HCT116 (cell line): ENCODE results near the gene CAPZA3. TPM values are rescaled to one million over a fixed set of nuclear protein-coding genes. Genes with fewer than 3 reads are reported as not detected.

ENCODE experiments used
- ATAC-seq: fragments of 200-7000 bp; cut with Tn5 transposase; 2 replicates; pipeline ENCODE4 v1.9.1; 2020; ENCODE audit warnings: mild to moderate bottlenecking, moderate library complexity
- BruUV-seq: library from RNA; stranded (reverse); fragments of 400-500 nt; replicated peaks from 2 replicates; lab custom pipeline; 2021; lab: Mats Ljungman, UMichigan
- CTCF ChIA-PET: fragments of 300-600 bp; sonication (Branson Sonifier 250); formaldehyde crosslinking; loops from one replicate; lab custom pipeline; 2021; ENCODE audit warnings: antibody characterized with exemption; lab: Charles Lee
- POLR2A ChIA-PET: fragments of 300-600, 350-600 bp; sonication (Branson Sonifier 250); formaldehyde crosslinking; loops from one replicate; lab custom pipeline; 2021; ENCODE audit warnings: antibody characterized with exemption; lab: Charles Lee
- RAD21 ChIA-PET, 2 experiments: fragments of 300-600 bp; sonication (Branson Sonifier 250); formaldehyde crosslinking; loops; one replicate each; lab custom pipeline; 2023; ENCODE audit warnings: low total read pairs in 2 of 2; ENCODE audit not compliant: uncharacterized antibody in 2 of 2, unreplicated experiment in 2 of 2, low non-redundant PET in 1 of 2; lab: Charles Lee
- DNase-seq: peaks from one replicate; pipeline ENCODE4 v3.0.0-alpha.2; 2010; ENCODE audit warnings: low read depth, low spot score
- H2AFZ ChIP-seq: fragments of 200-600 bp; shearing (Covaris generic), sonication (generic); 2 replicates; pipeline ENCODE4 v1.6.1; 2017; ENCODE audit warnings: low read depth, mixed run types, mixed read lengths, antibody characterized with exemption, low read length; ENCODE audit not compliant: poor library complexity, severe bottlenecking
- H3K27ac ChIP-seq: 2 replicates; pipeline ENCODE4 v1.5.1; 2012; ENCODE audit warnings: low read depth, low read length
- H3K27me3 ChIP-seq: fragments of 200-600 bp; sonication (generic); 2 replicates; pipeline ENCODE4 v1.6.1; 2016; ENCODE audit warnings: mixed run types, low read length, mixed read lengths; ENCODE audit not compliant: insufficient read depth
- H3K36me3 ChIP-seq, 2 experiments: fragments of 200-500 bp in 1 of 2; fragments of 200-600 bp in 1 of 2; sonication (Bioruptor generic) in 1 of 2; sonication (generic) in 1 of 2; 2 replicates each; pipeline versions ENCODE4 v1.5.1 to v1.6.1; 2014 to 2016; ENCODE audit warnings: low read length in 2 of 2, inconsistent platforms in 1 of 2, mixed read lengths in 1 of 2, mixed run types in 1 of 2; ENCODE audit not compliant: insufficient read depth in 2 of 2, control insufficient read depth in 1 of 2
- H3K4me1 ChIP-seq, 2 experiments: fragments of 200-600 bp in 1 of 2; sonication (generic) in 1 of 2; 2 replicates each; pipeline versions ENCODE4 v1.5.1 to v1.6.1; 2012 to 2017; ENCODE audit warnings: low read length in 2 of 2, inconsistent platforms in 1 of 2, mild to moderate bottlenecking in 1 of 2, mixed read lengths in 1 of 2, mixed run types in 1 of 2, moderate library complexity in 1 of 2; ENCODE audit not compliant: insufficient read depth in 2 of 2, control insufficient read depth in 1 of 2
- H3K4me2 ChIP-seq: fragments of 200-600 bp; sonication (generic); 2 replicates; pipeline ENCODE4 v1.6.1; 2017; ENCODE audit warnings: mixed run types, low read length, mixed read lengths
- H3K4me3 ChIP-seq, 2 experiments: fragments of 200-600 bp in 1 of 2; sonication (generic) in 1 of 2; replicated peaks in 1 of 2; 2 replicates each; pipeline ENCODE4 v1.5.1; 2011 to 2016; ENCODE audit warnings: low read length in 2 of 2, control low read depth in 1 of 2, low read depth in 1 of 2, mild to moderate bottlenecking in 1 of 2, mixed read lengths in 1 of 2, mixed run types in 1 of 2
- H3K79me2 ChIP-seq: fragments of 200-600 bp; sonication (generic); 2 replicates; pipeline ENCODE4 v1.6.1; 2017; ENCODE audit warnings: mild to moderate bottlenecking, mixed run types, low read length, moderate library complexity, mixed read lengths; ENCODE audit not compliant: insufficient read depth
- H3K9ac ChIP-seq: fragments of 200-600 bp; sonication (generic); 2 replicates; pipeline ENCODE4 v1.6.1; 2016; ENCODE audit warnings: low read length, mixed read lengths
- H3K9me2 ChIP-seq: fragments of 200-600 bp; sonication (generic), shearing (Covaris generic); 2 replicates; pipeline ENCODE4 v1.6.1; 2017; ENCODE audit warnings: mixed run types, mild to moderate bottlenecking, moderate library complexity; ENCODE audit not compliant: insufficient read depth
- H3K9me3 ChIP-seq, 2 experiments: fragments of 200-500 bp in 1 of 2; fragments of 200-600 bp in 1 of 2; sonication (Bioruptor generic) in 1 of 2; sonication (generic) in 1 of 2; 2 replicates each; pipeline ENCODE4 v1.6.1; 2014 to 2017; ENCODE audit warnings: low read length in 2 of 2, mixed read lengths in 2 of 2, inconsistent platforms in 1 of 2, low read depth in 1 of 2, mild to moderate bottlenecking in 1 of 2, mixed run types in 1 of 2, moderate library complexity in 1 of 2; ENCODE audit not compliant: control insufficient read depth in 1 of 2, insufficient read depth in 1 of 2
- H4K20me1 ChIP-seq: fragments of 200-600 bp; sonication (generic), shearing (Covaris generic); 2 replicates; pipeline ENCODE4 v1.6.1; 2017; ENCODE audit warnings: mixed run types, mild to moderate bottlenecking, moderate library complexity; ENCODE audit not compliant: insufficient read depth
- CEBPB ChIP-seq: IDR thresholded peaks from 2 replicates; pipeline ENCODE4 v1.6.1; 2012; ENCODE audit warnings: low read depth
- ELF1 ChIP-seq: IDR thresholded peaks from 2 replicates; pipeline ENCODE4 v1.6.1; 2012; ENCODE audit warnings: low read depth, borderline replicate concordance
- EZH2 ChIP-seq: fragments of 200-600 bp; sonication (generic); IDR thresholded peaks from 2 replicates; pipeline ENCODE4 v1.6.1; 2017; ENCODE audit warnings: antibody characterized with exemption, mixed run types
- EZH2phosphoT487 ChIP-seq: fragments of 200-600 bp; IDR thresholded peaks from 2 replicates; pipeline ENCODE4 v1.6.1; 2018; ENCODE audit warnings: antibody characterized with exemption, borderline replicate concordance
- FOSL1 ChIP-seq: IDR thresholded peaks from 2 replicates; pipeline ENCODE4 v1.6.1; 2012; ENCODE audit warnings: low read depth
- JUND ChIP-seq: IDR thresholded peaks from 2 replicates; pipeline ENCODE4 v1.6.1; 2012
- POLR2A ChIP-seq: IDR thresholded peaks from 2 replicates; pipeline ENCODE4 v1.7.0; 2011; ENCODE audit warnings: borderline replicate concordance; ENCODE audit not compliant: insufficient read depth, insufficient read length; ENCODE audit errors: extremely low read depth
- POLR2AphosphoS5 ChIP-seq: IDR thresholded peaks from 2 replicates; pipeline ENCODE4 v1.6.1; 2011; ENCODE audit warnings: mild to moderate bottlenecking, low read depth, low read length, moderate library complexity
- SIN3A ChIP-seq: IDR thresholded peaks from 2 replicates; pipeline ENCODE4 v1.6.1; 2012; ENCODE audit warnings: low read depth
- SP1 ChIP-seq: IDR thresholded peaks from 2 replicates; pipeline ENCODE4 v1.6.1; 2012; ENCODE audit warnings: low read depth
- TCF7L2 ChIP-seq: IDR thresholded peaks from 2 replicates; pipeline ENCODE4 v1.7.0; 2011; ENCODE audit warnings: borderline replicate concordance, inconsistent platforms; ENCODE audit not compliant: insufficient read depth, insufficient read length; ENCODE audit errors: extremely low read depth
- ZFX ChIP-seq: fragments of 450-650 bp; IDR thresholded peaks from 2 replicates; pipeline ENCODE4 v1.6.1; 2017
- ZNF274 ChIP-seq: fragments of 200-500 bp; sonication (Bioruptor generic); IDR thresholded peaks from 2 replicates; pipeline ENCODE4 v1.6.1; 2014; ENCODE audit warnings: mild to moderate bottlenecking, low read depth, low read length, inconsistent platforms
- intact Hi-C: fragments of 100-400 bp; cut with micrococcal nuclease; formaldehyde crosslinking; loops from 2 replicates; pipeline ENCODE4 v1.10.0; 2022
- total RNA-seq: library from RNA; stranded (reverse); gene quantifications from one replicate; pipeline ENCODE4 v1.2.1, GENCODE V29; 2021; ENCODE audit not compliant: unreplicated experiment
- TF ChIP-seq, protein P1 (sequence below), 3 experiments: fragments of 200-600 bp in 1 of 3; sonication (generic) in 1 of 3; IDR thresholded peaks in 2 of 3; conservative IDR thresholded peaks in 1 of 3; 2 replicates each; pipeline ENCODE4 v1.5.1; 2012 to 2017; ENCODE audit warnings: low read depth in 2 of 3, low read length in 2 of 3, antibody characterized with exemption in 1 of 3, borderline replicate concordance in 1 of 3, control low read depth in 1 of 3, mild to moderate bottlenecking in 1 of 3, mixed read lengths in 1 of 3, mixed run types in 1 of 3, moderate library complexity in 1 of 3; ENCODE audit not compliant: insufficient read depth in 1 of 3
- TF ChIP-seq, protein P2 (sequence below): IDR thresholded peaks from 2 replicates; pipeline ENCODE4 v1.6.1; 2012
- TF ChIP-seq, protein P3 (sequence below): IDR thresholded peaks from 2 replicates; pipeline ENCODE4 v1.6.1; 2012; ENCODE audit warnings: low read depth

CAPZA3 gene
- total RNA-seq, 1 experiment from 2014 or later, result not detected

DNA sequence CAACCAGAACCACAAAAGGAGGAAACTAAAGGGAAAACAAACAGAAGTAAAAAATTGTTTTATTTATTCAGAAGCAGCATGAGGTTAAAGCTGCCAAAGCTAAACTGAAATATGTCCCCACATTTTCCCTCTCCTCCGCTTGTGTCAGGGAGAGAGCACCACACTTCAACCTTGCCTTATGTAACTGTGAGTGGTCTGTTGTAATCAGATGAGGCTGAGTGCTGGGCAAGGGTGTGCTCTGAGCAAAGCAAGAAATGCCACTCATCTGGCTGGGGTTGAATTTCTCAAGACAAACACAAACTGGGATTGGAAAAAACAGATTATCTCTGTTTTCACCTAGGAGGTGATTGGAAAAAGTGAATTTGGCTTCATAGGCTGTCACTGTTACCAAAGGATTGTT, 12.2 kb downstream of the CAPZA3 start (continued):
- TF ChIP-seq, protein P1, sequence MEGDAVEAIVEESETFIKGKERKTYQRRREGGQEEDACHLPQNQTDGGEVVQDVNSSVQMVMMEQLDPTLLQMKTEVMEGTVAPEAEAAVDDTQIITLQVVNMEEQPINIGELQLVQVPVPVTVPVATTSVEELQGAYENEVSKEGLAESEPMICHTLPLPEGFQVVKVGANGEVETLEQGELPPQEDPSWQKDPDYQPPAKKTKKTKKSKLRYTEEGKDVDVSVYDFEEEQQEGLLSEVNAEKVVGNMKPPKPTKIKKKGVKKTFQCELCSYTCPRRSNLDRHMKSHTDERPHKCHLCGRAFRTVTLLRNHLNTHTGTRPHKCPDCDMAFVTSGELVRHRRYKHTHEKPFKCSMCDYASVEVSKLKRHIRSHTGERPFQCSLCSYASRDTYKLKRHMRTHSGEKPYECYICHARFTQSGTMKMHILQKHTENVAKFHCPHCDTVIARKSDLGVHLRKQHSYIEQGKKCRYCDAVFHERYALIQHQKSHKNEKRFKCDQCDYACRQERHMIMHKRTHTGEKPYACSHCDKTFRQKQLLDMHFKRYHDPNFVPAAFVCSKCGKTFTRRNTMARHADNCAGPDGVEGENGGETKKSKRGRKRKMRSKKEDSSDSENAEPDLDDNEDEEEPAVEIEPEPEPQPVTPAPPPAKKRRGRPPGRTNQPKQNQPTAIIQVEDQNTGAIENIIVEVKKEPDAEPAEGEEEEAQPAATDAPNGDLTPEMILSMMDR (IDR thresholded peaks at IDR 0.05 in 2 of 3, conservative IDR thresholded peaks at IDR 0.05 in 1 of 3; ENCODE audit: borderline replicate concordance in 1 of 3, insufficient read depth in 1 of 3, low read depth in 2 of 3, low read length in 2 of 3), result no peak
- no peak for TF ChIP-seq POLR2AphosphoS5

DNA sequence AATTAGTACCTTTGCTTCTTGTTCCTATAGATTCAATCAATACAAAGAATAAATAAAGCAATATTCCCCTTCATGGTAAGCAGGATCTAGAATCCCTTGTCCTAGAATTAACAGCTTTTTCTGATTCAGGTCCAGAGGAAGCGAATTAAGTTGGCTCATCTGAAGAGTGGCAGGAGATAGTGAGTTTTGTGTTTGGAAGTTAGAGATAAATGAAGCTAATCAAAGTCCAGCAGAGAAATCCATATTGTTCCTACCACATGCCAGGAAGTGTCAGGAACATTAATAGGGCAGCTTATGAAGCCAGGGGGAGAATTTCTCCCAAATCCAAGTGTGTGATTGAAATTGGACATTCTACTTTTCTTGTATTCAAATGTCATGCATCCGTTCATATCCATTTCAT, 13.9 kb downstream of the CAPZA3 start:
- Histone ChIP-seq H3K4me2 (no peak overlapping the region), H3K4me1 (no peaks in the 10 kb centered on the region), H3K36me3 (no peaks in the 10 kb centered on the region), H3K9me2 (no peaks in the 10 kb centered on the region), H3K9me3 (no peaks in the 10 kb centered on the region), H3K9ac (no peak overlapping the region), H3K79me2 (no peaks in the 10 kb centered on the region), H2AFZ (no peak overlapping the region), H3K27me3 (no peaks in the 10 kb centered on the region), H4K20me1 (no peaks in the 10 kb centered on the region), H3K4me3 (no peak overlapping the region), H3K27ac (no peak overlapping the region)
- TF ChIP-seq EZH2, result no peak
- TF ChIP-seq ZNF274, result no peak
- TF ChIP-seq ZFX, result no peak
- no peak for TF ChIP-seq FOSL1
- TF ChIP-seq SP1, result no peak
- TF ChIP-seq, protein P1 (IDR thresholded peaks at IDR 0.05 in 2 of 3, conservative IDR thresholded peaks at IDR 0.05 in 1 of 3; ENCODE audit: borderline replicate concordance in 1 of 3, insufficient read depth in 1 of 3, low read depth in 2 of 3, low read length in 2 of 3), result no peak
- no peak for TF ChIP-seq JUND
- TF ChIP-seq EZH2phosphoT487, result no peak
- TF ChIP-seq CEBPB, result no peak
- TF ChIP-seq, protein P2, sequence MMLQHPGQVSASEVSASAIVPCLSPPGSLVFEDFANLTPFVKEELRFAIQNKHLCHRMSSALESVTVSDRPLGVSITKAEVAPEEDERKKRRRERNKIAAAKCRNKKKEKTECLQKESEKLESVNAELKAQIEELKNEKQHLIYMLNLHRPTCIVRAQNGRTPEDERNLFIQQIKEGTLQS, result no peak
- TF ChIP-seq SIN3A, result no peak
- TF ChIP-seq, protein P3, sequence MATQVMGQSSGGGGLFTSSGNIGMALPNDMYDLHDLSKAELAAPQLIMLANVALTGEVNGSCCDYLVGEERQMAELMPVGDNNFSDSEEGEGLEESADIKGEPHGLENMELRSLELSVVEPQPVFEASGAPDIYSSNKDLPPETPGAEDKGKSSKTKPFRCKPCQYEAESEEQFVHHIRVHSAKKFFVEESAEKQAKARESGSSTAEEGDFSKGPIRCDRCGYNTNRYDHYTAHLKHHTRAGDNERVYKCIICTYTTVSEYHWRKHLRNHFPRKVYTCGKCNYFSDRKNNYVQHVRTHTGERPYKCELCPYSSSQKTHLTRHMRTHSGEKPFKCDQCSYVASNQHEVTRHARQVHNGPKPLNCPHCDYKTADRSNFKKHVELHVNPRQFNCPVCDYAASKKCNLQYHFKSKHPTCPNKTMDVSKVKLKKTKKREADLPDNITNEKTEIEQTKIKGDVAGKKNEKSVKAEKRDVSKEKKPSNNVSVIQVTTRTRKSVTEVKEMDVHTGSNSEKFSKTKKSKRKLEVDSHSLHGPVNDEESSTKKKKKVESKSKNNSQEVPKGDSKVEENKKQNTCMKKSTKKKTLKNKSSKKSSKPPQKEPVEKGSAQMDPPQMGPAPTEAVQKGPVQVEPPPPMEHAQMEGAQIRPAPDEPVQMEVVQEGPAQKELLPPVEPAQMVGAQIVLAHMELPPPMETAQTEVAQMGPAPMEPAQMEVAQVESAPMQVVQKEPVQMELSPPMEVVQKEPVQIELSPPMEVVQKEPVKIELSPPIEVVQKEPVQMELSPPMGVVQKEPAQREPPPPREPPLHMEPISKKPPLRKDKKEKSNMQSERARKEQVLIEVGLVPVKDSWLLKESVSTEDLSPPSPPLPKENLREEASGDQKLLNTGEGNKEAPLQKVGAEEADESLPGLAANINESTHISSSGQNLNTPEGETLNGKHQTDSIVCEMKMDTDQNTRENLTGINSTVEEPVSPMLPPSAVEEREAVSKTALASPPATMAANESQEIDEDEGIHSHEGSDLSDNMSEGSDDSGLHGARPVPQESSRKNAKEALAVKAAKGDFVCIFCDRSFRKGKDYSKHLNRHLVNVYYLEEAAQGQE, result no peak
- no peak for TF ChIP-seq ELF1
- TF ChIP-seq TCF7L2, result no peak
- no peak for TF ChIP-seq POLR2A
- no peak for DNase-seq
- ChIA-PET CTCF (no interaction called here), POLR2A (no interaction called here), RAD21 (no interaction called here)
- BruUV-seq, result no TSS peak
- ATAC-seq, result no peak
- intact Hi-C loops, result no loop called here
